H1 (cell line): ENCODE results near the gene ZNF670. TPM values are rescaled to one million over a fixed set of nuclear protein-coding genes. Genes with fewer than 3 reads are reported as not detected.

ENCODE experiments used
- ASH2L ChIP-seq: fragments of 200-600, 300-600 bp; sonication (generic); IDR thresholded peaks from one replicate; pipeline ENCODE4 v1.7.1; 2017; ENCODE audit warnings: low read length
- BACH1 ChIP-seq: IDR thresholded peaks from 2 replicates; pipeline ENCODE4 v1.6.1; 2012; ENCODE audit warnings: low read length, improper control_type of control experiment
- BRCA1 ChIP-seq: IDR thresholded peaks from 2 replicates; pipeline ENCODE4 v1.6.1; 2012; ENCODE audit warnings: low read depth, low read length, improper control_type of control experiment
- CBX5 ChIP-seq: fragments of 300-800, 300-1000 bp; sonication (generic); IDR thresholded peaks from 2 replicates; pipeline ENCODE4 v1.7.1; 2016; ENCODE audit warnings: antibody characterized with exemption, low read length, low read depth
- CHD2 ChIP-seq: IDR thresholded peaks from 2 replicates; pipeline ENCODE4 v1.6.1; 2012; ENCODE audit warnings: low read length, improper control_type of control experiment
- CREB1 ChIP-seq: IDR thresholded peaks from 2 replicates; pipeline ENCODE4 v1.6.1; 2012; ENCODE audit warnings: inconsistent platforms
- EGR1 ChIP-seq: IDR thresholded peaks from 2 replicates; pipeline ENCODE4 v1.6.1; 2011; ENCODE audit warnings: low read depth, low read length, borderline replicate concordance
- FOSL1 ChIP-seq: IDR thresholded peaks from 2 replicates; pipeline ENCODE4 v1.6.1; 2011; ENCODE audit warnings: mild to moderate bottlenecking, low read depth, low read length, moderate library complexity; ENCODE audit not compliant: insufficient read depth
- GTF2F1 ChIP-seq: IDR thresholded peaks from 2 replicates; pipeline ENCODE4 v1.6.1; 2012; ENCODE audit warnings: low read depth, low read length, improper control_type of control experiment, borderline replicate concordance
- HDAC2 ChIP-seq, 2 experiments: fragments of 300-600 bp in 1 of 2; sonication (generic) in 1 of 2; IDR thresholded peaks; 2 replicates each; pipeline ENCODE4 v1.6.1; 2011 to 2012; ENCODE audit warnings: low read depth in 2 of 2, low read length in 2 of 2, mild to moderate bottlenecking in 2 of 2, moderate library complexity in 2 of 2, borderline replicate concordance in 1 of 2, inconsistent platforms in 1 of 2
- JUND ChIP-seq: IDR thresholded peaks from 2 replicates; pipeline ENCODE4 v1.6.1; 2011; ENCODE audit warnings: mild to moderate bottlenecking, improper control_type of control experiment, low read length
- MAFK ChIP-seq: IDR thresholded peaks from 2 replicates; pipeline ENCODE4 v1.6.1; 2012; ENCODE audit warnings: low read depth, mild to moderate bottlenecking, improper control_type of control experiment, low read length
- NRF1 ChIP-seq: IDR thresholded peaks from 2 replicates; pipeline ENCODE4 v1.6.1; 2011; ENCODE audit warnings: mild to moderate bottlenecking, low read depth, low read length, improper control_type of control experiment
- RAD21 ChIP-seq, 2 experiments: IDR thresholded peaks in 1 of 2; conservative IDR thresholded peaks in 1 of 2; 2 replicates each; pipeline ENCODE4 v1.6.1; 2011; ENCODE audit warnings: low read depth in 2 of 2, low read length in 2 of 2, improper control_type of control experiment in 1 of 2, inconsistent platforms in 1 of 2, mild to moderate bottlenecking in 1 of 2, moderate library complexity in 1 of 2
- RBBP5 ChIP-seq: IDR thresholded peaks from 2 replicates; pipeline ENCODE4 v1.7.1; 2012; ENCODE audit warnings: low read depth, mild to moderate bottlenecking, inconsistent platforms, low read length, moderate library complexity, borderline replicate concordance
- RXRA ChIP-seq: IDR thresholded peaks from 2 replicates; pipeline ENCODE4 v1.6.1; 2011; ENCODE audit warnings: low read depth, mild to moderate bottlenecking, low read length, moderate library complexity; ENCODE audit not compliant: insufficient read depth
- SIRT6 ChIP-seq: IDR thresholded peaks from one replicate; pipeline ENCODE4 v1.7.1; 2012; ENCODE audit warnings: low read length, inconsistent platforms
- TBP ChIP-seq: IDR thresholded peaks from 2 replicates; pipeline ENCODE4 v1.6.1; 2011; ENCODE audit warnings: low read depth, low read length, improper control_type of control experiment
- TEAD4 ChIP-seq: IDR thresholded peaks from 2 replicates; pipeline ENCODE4 v1.6.1; 2012; ENCODE audit warnings: low read depth, low read length, inconsistent platforms, mixed read lengths
- USF2 ChIP-seq: IDR thresholded peaks from 2 replicates; pipeline ENCODE4 v1.6.1; 2011; ENCODE audit warnings: low read length, improper control_type of control experiment
- polyA plus RNA-seq, 7 experiments: library from polyadenylated mRNA; depleted of rRNA in 3 of 7; stranded (reverse) in 5 of 7; unstranded in 2 of 7; fragments of >200 nt in 5 of 7; fragments of 200-250 nt in 2 of 7; gene quantifications; 1 replicate in 5 of 7; 2 replicates in 1 of 7; 4 replicates in 1 of 7; pipeline versions ENCODE4 v1.2.1 to v1.2.3, GENCODE V29; 2011 to 2013; ENCODE audit warnings: missing spikeins in 2 of 7, mixed read lengths in 2 of 7
- total RNA-seq: library from RNA; stranded (reverse); fragmentation: NEBNext Ultra II Directional; extraction: Animal tissue kit (Norgen Biotek cat#: 25700); gene quantifications from 2 replicates; pipeline ENCODE4 v1.2.1, GENCODE V29; 2021
- TF ChIP-seq, protein P1 (sequence below): IDR thresholded peaks from 2 replicates; pipeline ENCODE4 v1.6.1; 2012; ENCODE audit warnings: inconsistent platforms

ZNF670 gene
- total and polyA plus RNA-seq, 2 of the 8 experiments (the other 6 are each of a cell fraction or from before 2014, with no cell fraction given) = 2.8 to 15.4 TPM

GRCh38 chr1:247103859-247104591 lies 25.4 kb upstream of the ZNF670 start, which contains the start of gene ZNF669 (continued):
- TF ChIP-seq USF2 (peak; percentile 76), NRF1 (no peak), TEAD4 (no peak), MAFK (no peak), GTF2F1 (0 out of 2 replicates have a peak, but pooled peaks have one; percentile 28), HDAC2 (IDR thresholded peaks at IDR 0.05; ENCODE audit: borderline replicate concordance in 1 of 2, low read depth in 2 of 2, low read length in 2 of 2) (no peak), RAD21 (IDR thresholded peaks at IDR 0.05 in 1 of 2, conservative IDR thresholded peaks at IDR 0.05 in 1 of 2; ENCODE audit: low read depth in 2 of 2, low read length in 2 of 2) (no peak), BACH1 (no peak), RXRA (no peak), CBX5 (no peak), TBP (peak; percentile 86), RBBP5 (no peak), JUND (peak; percentile 81), SIRT6 (no peak), CREB1 (peak; percentile 86), CHD2 (peak; percentile 68; the same call in 1 of the 2 replicates), EGR1 (no peak), ASH2L (peak; percentile 83), FOSL1 (no peak), BRCA1 (no peak)
- TF ChIP-seq, protein P1, sequence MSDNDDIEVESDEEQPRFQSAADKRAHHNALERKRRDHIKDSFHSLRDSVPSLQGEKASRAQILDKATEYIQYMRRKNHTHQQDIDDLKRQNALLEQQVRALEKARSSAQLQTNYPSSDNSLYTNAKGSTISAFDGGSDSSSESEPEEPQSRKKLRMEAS = 0 out of 2 replicates have a peak, but pooled peaks have one; percentile 16
